ENCODE measurements around the gene TRIM62. TPM values are rescaled to one million over a fixed set of nuclear protein-coding genes. Genes with fewer than 3 reads are reported as not detected.

TRIM62 gene
- total RNA-seq, 1 donor from 2014 or later: 10.8 TPM

- H2AFZ ChIP-seq (ENCODE audit: low read depth, low read length): no peak overlapping the region
- H3K36me3 ChIP-seq (ENCODE audit: insufficient read depth, low read length): no peaks in the 10 kb centered on the region
- Mint-ChIP-seq H3K4me1 (ENCODE audit: low read depth, unreplicated experiment) (peaks cover 10% of the 10 kb centered on the region), H3K27me3 (ENCODE audit: low read depth, unreplicated experiment) (peaks cover 4% of the 10 kb centered on the region), H3K9me3 (ENCODE audit: unreplicated experiment) (peaks cover 2% of the 10 kb centered on the region), H3K4me3 (ENCODE audit: unreplicated experiment) (no peak overlapping the region), H3K36me3 (ENCODE audit: low read depth, unreplicated experiment) (no peaks in the 10 kb centered on the region), H3K27ac (ENCODE audit: unreplicated experiment) (no peak overlapping the region)
- DNase-seq (ENCODE audit: low read depth) (peak; percentile 36), FAIRE-seq (no peak)
- peaks cover 8% of the 10 kb centered on the region for H3K4me1 ChIP-seq (ENCODE audit: insufficient read depth, low read length)
- H3K79me2 ChIP-seq (ENCODE audit: insufficient read depth, low read length): no peaks in the 10 kb centered on the region
- H3K4me2 ChIP-seq (ENCODE audit: low read length): no peak overlapping the region
- H3K9ac ChIP-seq (ENCODE audit: low read length): no peak overlapping the region
- H4K20me1 ChIP-seq (ENCODE audit: insufficient read depth, low read length): no peaks in the 10 kb centered on the region
- H3K4me3 ChIP-seq (ENCODE audit: insufficient read depth, low read depth, low read length): no peak overlapping the region
- H3K27ac ChIP-seq (ENCODE audit: low read depth, low read length): no peak overlapping the region
- H3K27me3 ChIP-seq (ENCODE audit: insufficient read depth, low read length): no peaks in the 10 kb centered on the region
- TF ChIP-seq EZH2 (IDR thresholded peaks at IDR 0.05; ENCODE audit: insufficient read depth, low read length) (no peak), CTCF (IDR thresholded peaks at IDR 0.05; ENCODE audit: insufficient read depth, low read depth, low read length) (no peak)
- H3K9me3 ChIP-seq (ENCODE audit: insufficient read depth, low read depth, low read length): peaks cover 3% of the 10 kb centered on the region
Observed at GRCh38 chr1:33219886-33220661, 38.2 kb upstream of the TRIM62 start.

GRCh38 chr1:33211972-33212371, 30.1 kb upstream of the TRIM62 start:
- Histone ChIP-seq H3K27ac (ENCODE audit: low read depth, low read length) (no peak overlapping the region), H3K9me3 (ENCODE audit: insufficient read depth, low read depth, low read length) (no peaks in the 10 kb centered on the region), H3K36me3 (ENCODE audit: insufficient read depth, low read length) (no peaks in the 10 kb centered on the region), H3K79me2 (ENCODE audit: insufficient read depth, low read length) (no peaks in the 10 kb centered on the region), H3K4me1 (ENCODE audit: insufficient read depth, low read length) (no peaks in the 10 kb centered on the region), H3K4me2 (ENCODE audit: low read length) (no peak overlapping the region), H3K9ac (ENCODE audit: low read length) (no peak overlapping the region), H4K20me1 (ENCODE audit: insufficient read depth, low read length) (no peaks in the 10 kb centered on the region), H2AFZ (ENCODE audit: low read depth, low read length) (no peak overlapping the region), H3K27me3 (ENCODE audit: insufficient read depth, low read length) (peaks cover 2% of the 10 kb centered on the region), H3K4me3 (ENCODE audit: insufficient read depth, low read depth, low read length) (no peak overlapping the region)
- Mint-ChIP-seq H3K27me3 (ENCODE audit: low read depth, unreplicated experiment) (peaks cover 39% of the 10 kb centered on the region), H3K4me3 (ENCODE audit: unreplicated experiment) (no peak overlapping the region), H3K4me1 (ENCODE audit: low read depth, unreplicated experiment) (no peaks in the 10 kb centered on the region), H3K9me3 (ENCODE audit: unreplicated experiment) (peaks cover 5% of the 10 kb centered on the region), H3K36me3 (ENCODE audit: low read depth, unreplicated experiment) (no peaks in the 10 kb centered on the region), H3K27ac (ENCODE audit: unreplicated experiment) (no peak overlapping the region)
- FAIRE-seq: no peak
- TF ChIP-seq EZH2 (IDR thresholded peaks at IDR 0.05; ENCODE audit: insufficient read depth, low read length) (no peak), CTCF (IDR thresholded peaks at IDR 0.05; ENCODE audit: insufficient read depth, low read depth, low read length) (no peak)
- DNase-seq (ENCODE audit: low read depth): no peak

GRCh38 chr1:33206340-33206739, 24.5 kb upstream of the TRIM62 start:
- no peak overlapping the region for H3K27ac ChIP-seq (ENCODE audit: low read depth, low read length)
- H2AFZ ChIP-seq (ENCODE audit: low read depth, low read length): no peak overlapping the region
- no peaks in the 10 kb centered on the region for H3K27me3 ChIP-seq (ENCODE audit: insufficient read depth, low read length)
- no peaks in the 10 kb centered on the region for H3K4me1 Mint-ChIP-seq (ENCODE audit: low read depth, unreplicated experiment)
- H3K4me3 Mint-ChIP-seq (ENCODE audit: unreplicated experiment): no peak overlapping the region
- H4K20me1 ChIP-seq (ENCODE audit: insufficient read depth, low read length): no peaks in the 10 kb centered on the region
- FAIRE-seq (no peak), DNase-seq (ENCODE audit: low read depth) (no peak)
- H3K4me1 ChIP-seq (ENCODE audit: insufficient read depth, low read length): no peaks in the 10 kb centered on the region
- H3K79me2 ChIP-seq (ENCODE audit: insufficient read depth, low read length): no peaks in the 10 kb centered on the region
- no peaks in the 10 kb centered on the region for H3K36me3 ChIP-seq (ENCODE audit: insufficient read depth, low read length)
- peaks cover 4% of the 10 kb centered on the region for H3K9me3 Mint-ChIP-seq (ENCODE audit: unreplicated experiment)
- H3K27ac Mint-ChIP-seq (ENCODE audit: unreplicated experiment): no peak overlapping the region
- H3K4me2 ChIP-seq (ENCODE audit: low read length): no peak overlapping the region
- no peaks in the 10 kb centered on the region for H3K36me3 Mint-ChIP-seq (ENCODE audit: low read depth, unreplicated experiment)
- H3K4me3 ChIP-seq (ENCODE audit: insufficient read depth, low read depth, low read length): no peak overlapping the region
- TF ChIP-seq CTCF (IDR thresholded peaks at IDR 0.05; ENCODE audit: insufficient read depth, low read depth, low read length) (no peak), EZH2 (IDR thresholded peaks at IDR 0.05; ENCODE audit: insufficient read depth, low read length) (no peak)
- no peaks in the 10 kb centered on the region for H3K9me3 ChIP-seq (ENCODE audit: insufficient read depth, low read depth, low read length)
- peaks cover 45% of the 10 kb centered on the region for H3K27me3 Mint-ChIP-seq (ENCODE audit: low read depth, unreplicated experiment)
- H3K9ac ChIP-seq (ENCODE audit: low read length): no peak overlapping the region

Data from astrocyte (in vitro differentiated cells and primary cell).